Astrocyte (in vitro differentiated cells and primary cell): ENCODE results near the gene PTPRU. TPM values are rescaled to one million over a fixed set of nuclear protein-coding genes. Genes with fewer than 3 reads are reported as not detected.

Experiments
- DNase-seq: peaks from one replicate; pipeline ENCODE4 v3.0.0-alpha.2; 2010; ENCODE audit warnings: low read depth
- FAIRE-seq: peaks from 2 replicates; lab custom pipeline; 2011; peaks lifted over from hg19 to GRCh38; lab: Jason Lieb, UNC
- H2AFZ ChIP-seq: 2 replicates; pipeline ENCODE4 v1.6.0; 2012; ENCODE audit warnings: low read depth, low read length, inconsistent platforms
- H3K27ac ChIP-seq: 2 replicates; pipeline ENCODE4 v1.5.1; 2011; ENCODE audit warnings: low read depth, low read length, inconsistent platforms
- H3K27me3 ChIP-seq: 2 replicates; pipeline ENCODE4 v1.6.0; 2011; ENCODE audit warnings: low read length, inconsistent platforms; ENCODE audit not compliant: insufficient read depth
- H3K36me3 ChIP-seq: 2 replicates; pipeline ENCODE4 v1.5.1; 2011; ENCODE audit warnings: low read length, inconsistent platforms; ENCODE audit not compliant: insufficient read depth
- H3K4me1 ChIP-seq: 2 replicates; pipeline ENCODE4 v1.5.1; 2011; ENCODE audit warnings: low read length, inconsistent platforms; ENCODE audit not compliant: insufficient read depth
- H3K4me2 ChIP-seq: 2 replicates; pipeline ENCODE4 v1.6.0; 2012; ENCODE audit warnings: low read length, inconsistent platforms
- H3K4me3 ChIP-seq: 2 replicates; pipeline ENCODE4 v1.5.1; 2011; ENCODE audit warnings: low read depth, mild to moderate bottlenecking, low read length, inconsistent platforms; ENCODE audit not compliant: insufficient read depth
- H3K79me2 ChIP-seq: 2 replicates; pipeline ENCODE4 v1.6.0; 2012; ENCODE audit warnings: mild to moderate bottlenecking, low read length, inconsistent platforms; ENCODE audit not compliant: insufficient read depth
- H3K9ac ChIP-seq: 2 replicates; pipeline ENCODE4 v1.6.0; 2012; ENCODE audit warnings: mild to moderate bottlenecking, low read length, inconsistent platforms
- H3K9me3 ChIP-seq: 2 replicates; pipeline ENCODE4 v1.5.1; 2012; ENCODE audit warnings: low read depth, mild to moderate bottlenecking, low read length, inconsistent platforms; ENCODE audit not compliant: insufficient read depth
- H4K20me1 ChIP-seq: 2 replicates; pipeline ENCODE4 v1.6.0; 2012; ENCODE audit warnings: low read length, inconsistent platforms; ENCODE audit not compliant: insufficient read depth
- H3K27ac Mint-ChIP-seq: one replicate; pipeline ENCODE4 v1.8.0; 2021; ENCODE audit warnings: mild to moderate bottlenecking, mixed read lengths; ENCODE audit not compliant: unreplicated experiment
- H3K27me3 Mint-ChIP-seq: one replicate; pipeline ENCODE4 v1.8.0; 2021; ENCODE audit warnings: low read depth, mixed read lengths; ENCODE audit not compliant: unreplicated experiment
- H3K36me3 Mint-ChIP-seq: one replicate; pipeline ENCODE4 v1.8.0; 2021; ENCODE audit warnings: low read depth, mixed read lengths; ENCODE audit not compliant: unreplicated experiment
- H3K4me1 Mint-ChIP-seq: one replicate; pipeline ENCODE4 v1.8.0; 2021; ENCODE audit warnings: low read depth, mixed read lengths; ENCODE audit not compliant: unreplicated experiment
- H3K4me3 Mint-ChIP-seq: one replicate; pipeline ENCODE4 v1.8.0; 2021; ENCODE audit warnings: mild to moderate bottlenecking, moderate library complexity, mixed read lengths; ENCODE audit not compliant: unreplicated experiment
- H3K9me3 Mint-ChIP-seq: one replicate; pipeline ENCODE4 v1.8.0; 2021; ENCODE audit warnings: mild to moderate bottlenecking, mixed read lengths; ENCODE audit not compliant: unreplicated experiment
- EZH2 ChIP-seq: IDR thresholded peaks from 2 replicates; pipeline ENCODE4 v1.6.1; 2012; ENCODE audit warnings: mild to moderate bottlenecking, low read length, inconsistent platforms; ENCODE audit not compliant: insufficient read depth
- total RNA-seq: library from RNA; stranded (reverse); gene quantifications from 2 replicates; pipeline ENCODE4 v1.2.1, GENCODE V29; 2021
- TF ChIP-seq, protein P1 (sequence below): IDR thresholded peaks from 2 replicates; pipeline ENCODE4 v1.5.1; 2011; ENCODE audit warnings: low read depth, mild to moderate bottlenecking, inconsistent platforms, low read length, moderate library complexity; ENCODE audit not compliant: insufficient read depth

Gene PTPRU
- total RNA-seq, 1 donor from 2014 or later = 36.6 TPM

DNA sequence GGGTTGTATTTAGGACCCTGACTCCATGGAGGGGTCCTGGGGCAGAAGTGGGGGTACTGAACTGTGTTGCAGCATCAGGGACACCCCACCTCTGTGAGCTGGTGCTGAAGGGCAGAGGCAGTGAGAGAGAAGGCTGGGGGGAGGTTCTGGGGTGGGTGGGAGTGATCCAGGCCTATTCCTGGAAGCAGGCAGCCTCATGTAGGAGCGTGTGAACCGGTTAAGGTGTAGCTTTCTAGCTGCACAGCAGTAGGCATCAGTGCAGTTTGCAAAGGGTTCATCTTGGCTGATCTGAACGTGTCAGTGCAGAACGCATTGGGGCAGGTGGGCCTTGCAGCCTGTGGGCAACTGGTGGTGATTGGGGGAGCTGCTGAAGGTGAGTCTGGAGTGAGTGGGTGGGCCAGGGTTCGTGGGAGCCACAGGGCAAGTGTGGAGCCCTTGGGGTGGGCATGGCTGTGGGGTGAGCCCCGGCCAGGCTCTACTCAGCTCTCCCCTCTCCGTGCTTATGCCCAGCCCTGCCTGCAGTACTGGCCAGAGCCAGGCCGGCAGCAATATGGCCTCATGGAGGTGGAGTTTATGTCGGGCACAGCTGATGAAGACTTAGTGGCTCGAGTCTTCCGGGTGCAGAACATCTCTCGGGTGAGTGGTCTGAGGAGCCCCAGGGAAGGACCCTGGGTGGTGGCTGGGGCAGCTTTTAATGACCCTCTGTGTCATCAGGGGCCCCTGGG, 86.7 kb downstream of the PTPRU start:
- peaks cover 6% of the 10 kb centered on the region for H3K27me3 Mint-ChIP-seq
- Histone ChIP-seq H3K79me2 (no peaks in the 10 kb centered on the region), H3K27me3 (no peaks in the 10 kb centered on the region), H3K36me3 (peaks cover 3% of the 10 kb centered on the region), H4K20me1 (no peaks in the 10 kb centered on the region), H3K9ac (no peak overlapping the region), H3K9me3 (no peaks in the 10 kb centered on the region), H3K4me2 (no peak overlapping the region), H3K27ac (no peak overlapping the region), H2AFZ (no peak overlapping the region), H3K4me1 (no peaks in the 10 kb centered on the region), H3K4me3 (no peak overlapping the region)
- H3K9me3 Mint-ChIP-seq = no peaks in the 10 kb centered on the region
- no peak for TF ChIP-seq EZH2
- TF ChIP-seq, protein P1, sequence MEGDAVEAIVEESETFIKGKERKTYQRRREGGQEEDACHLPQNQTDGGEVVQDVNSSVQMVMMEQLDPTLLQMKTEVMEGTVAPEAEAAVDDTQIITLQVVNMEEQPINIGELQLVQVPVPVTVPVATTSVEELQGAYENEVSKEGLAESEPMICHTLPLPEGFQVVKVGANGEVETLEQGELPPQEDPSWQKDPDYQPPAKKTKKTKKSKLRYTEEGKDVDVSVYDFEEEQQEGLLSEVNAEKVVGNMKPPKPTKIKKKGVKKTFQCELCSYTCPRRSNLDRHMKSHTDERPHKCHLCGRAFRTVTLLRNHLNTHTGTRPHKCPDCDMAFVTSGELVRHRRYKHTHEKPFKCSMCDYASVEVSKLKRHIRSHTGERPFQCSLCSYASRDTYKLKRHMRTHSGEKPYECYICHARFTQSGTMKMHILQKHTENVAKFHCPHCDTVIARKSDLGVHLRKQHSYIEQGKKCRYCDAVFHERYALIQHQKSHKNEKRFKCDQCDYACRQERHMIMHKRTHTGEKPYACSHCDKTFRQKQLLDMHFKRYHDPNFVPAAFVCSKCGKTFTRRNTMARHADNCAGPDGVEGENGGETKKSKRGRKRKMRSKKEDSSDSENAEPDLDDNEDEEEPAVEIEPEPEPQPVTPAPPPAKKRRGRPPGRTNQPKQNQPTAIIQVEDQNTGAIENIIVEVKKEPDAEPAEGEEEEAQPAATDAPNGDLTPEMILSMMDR = no peak
- no peaks in the 10 kb centered on the region for H3K4me1 Mint-ChIP-seq
- H3K4me3 Mint-ChIP-seq = no peak overlapping the region
- FAIRE-seq (no peak), DNase-seq (no peak)
- H3K36me3 Mint-ChIP-seq = peaks cover 15% of the 10 kb centered on the region
- no peak overlapping the region for H3K27ac Mint-ChIP-seq

DNA sequence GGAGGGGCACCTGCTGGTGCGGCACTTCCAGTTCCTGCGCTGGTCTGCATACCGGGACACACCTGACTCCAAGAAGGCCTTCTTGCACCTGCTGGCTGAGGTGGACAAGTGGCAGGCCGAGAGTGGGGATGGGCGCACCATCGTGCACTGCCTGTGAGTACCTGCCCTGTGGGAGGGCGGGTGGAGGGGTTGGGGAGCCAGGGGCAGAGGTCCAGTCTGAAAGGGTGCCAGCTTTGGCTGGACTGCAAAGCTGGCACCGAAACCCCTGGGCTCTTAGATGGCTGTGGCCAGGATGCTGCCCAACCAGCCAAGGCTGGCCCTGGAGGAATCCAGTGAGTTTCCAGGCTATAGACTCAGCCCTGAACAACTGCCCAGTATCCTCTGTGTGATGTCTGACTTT, 87.3 kb downstream of the PTPRU start:
- DNase-seq (no peak), FAIRE-seq (no peak)
- peaks cover 17% of the 10 kb centered on the region for H3K36me3 Mint-ChIP-seq
- H3K4me1 Mint-ChIP-seq = no peaks in the 10 kb centered on the region
- peaks cover 6% of the 10 kb centered on the region for H3K27me3 Mint-ChIP-seq
- Histone ChIP-seq H3K79me2 (no peaks in the 10 kb centered on the region), H4K20me1 (no peaks in the 10 kb centered on the region), H3K4me1 (no peaks in the 10 kb centered on the region), H3K9me3 (no peaks in the 10 kb centered on the region), H3K9ac (no peak overlapping the region), H3K27me3 (no peaks in the 10 kb centered on the region), H3K27ac (no peak overlapping the region), H3K36me3 (peaks cover 3% of the 10 kb centered on the region), H3K4me3 (no peak overlapping the region), H3K4me2 (no peak overlapping the region), H2AFZ (no peak overlapping the region)
- H3K9me3 Mint-ChIP-seq = no peaks in the 10 kb centered on the region
- no peak overlapping the region for H3K27ac Mint-ChIP-seq
- no peak for TF ChIP-seq EZH2
- TF ChIP-seq, protein P1 = no peak
- H3K4me3 Mint-ChIP-seq = no peak overlapping the region

DNA sequence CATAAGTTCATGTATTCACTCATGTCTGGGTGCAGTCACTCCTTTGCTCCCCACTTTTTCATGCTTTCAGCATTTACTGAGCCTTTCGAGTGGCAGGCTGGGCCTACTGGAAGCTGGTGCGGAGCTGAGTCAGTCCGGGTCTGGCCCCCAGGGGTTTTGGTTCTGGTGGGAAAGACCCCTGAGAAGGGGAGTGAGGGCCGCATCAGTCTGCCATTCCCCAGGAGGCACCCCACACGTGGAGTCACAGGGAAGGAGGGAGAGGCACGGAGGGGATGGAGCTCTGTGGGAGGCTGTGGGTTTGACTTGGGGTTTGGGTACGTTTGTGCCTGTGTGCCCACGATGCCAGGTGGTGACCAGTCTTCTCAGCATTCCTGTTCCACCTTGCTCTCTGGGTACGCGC, 87.9 kb downstream of the PTPRU start:
- no peak overlapping the region for H3K9ac ChIP-seq
- H3K79me2 ChIP-seq = no peaks in the 10 kb centered on the region
- no peak overlapping the region for H3K4me3 Mint-ChIP-seq
- H3K4me1 ChIP-seq = no peaks in the 10 kb centered on the region
- H4K20me1 ChIP-seq = no peaks in the 10 kb centered on the region
- no peaks in the 10 kb centered on the region for H3K4me1 Mint-ChIP-seq
- H3K4me3 ChIP-seq = no peak overlapping the region
- H3K36me3 Mint-ChIP-seq = peaks cover 17% of the 10 kb centered on the region
- no peak overlapping the region for H2AFZ ChIP-seq
- no peak overlapping the region for H3K27ac ChIP-seq
- H3K36me3 ChIP-seq = peaks cover 3% of the 10 kb centered on the region
- no peak for FAIRE-seq
- no peak overlapping the region for H3K4me2 ChIP-seq
- TF ChIP-seq EZH2 = no peak
- TF ChIP-seq, protein P1 = no peak
- DNase-seq = no peak
- no peaks in the 10 kb centered on the region for H3K27me3 ChIP-seq
- H3K27me3 Mint-ChIP-seq = peaks cover 6% of the 10 kb centered on the region
- no peaks in the 10 kb centered on the region for H3K9me3 ChIP-seq
- H3K9me3 Mint-ChIP-seq = no peaks in the 10 kb centered on the region
- H3K27ac Mint-ChIP-seq = no peak overlapping the region
